ENCODE results near the gene TSFM. TPM values are rescaled to one million over a fixed set of nuclear protein-coding genes. Genes with fewer than 3 reads are reported as not detected.

Gene TSFM
- total and polyA plus RNA-seq, 9 of the 15 experiments (the other 6 are each of a cell fraction or from before 2014, with no cell fraction given), result 44.6 to 198 (median 60.2) TPM

GRCh38 chr12:57770734-57771133 lies 11.9 kb upstream of the TSFM start:
- Histone ChIP-seq H3K36me3 (ENCODE audit: control insufficient read depth, insufficient read depth, low read length) (peaks cover 40% of the 10 kb centered on the region), H3K79me2 (ENCODE audit: control insufficient read depth, insufficient read depth, low read length) (peaks cover 27% of the 10 kb centered on the region), H3K27ac (ENCODE audit: extremely low read depth, low read depth, low read length) (peak overlapping the region; percentile 93), H4K20me1 (replicated peaks; ENCODE audit: control insufficient read depth, insufficient read depth, low read length) (no peaks in the 10 kb centered on the region), H2AFZ (ENCODE audit: low read depth, low read length) (0 out of 2 replicates have a peak overlapping the region, but pooled peaks have one; percentile 98), H3K9ac (ENCODE audit: insufficient read depth in 1 of 2, low read depth in 2 of 2, low read length in 2 of 2) (peak overlapping the region; percentile 91 to 100; a peak in 3 of 4 replicates), H3K9me3 (replicated peaks; ENCODE audit: control insufficient read depth, insufficient read depth, low read depth, low read length) (no peaks in the 10 kb centered on the region), H3K27me3 (ENCODE audit: control insufficient read depth in 2 of 2, insufficient read depth in 2 of 2, low read length in 2 of 2) (no peaks in the 10 kb centered on the region), H3K4me3 (peak overlapping the region; percentile 71; the same call in 1 of the 2 replicates), H3K4me2 (ENCODE audit: insufficient read depth, low read length) (peak overlapping the region; percentile 99), H3K9me1 (ENCODE audit: control insufficient read depth, insufficient read depth, low read length) (no peaks in the 10 kb centered on the region), H3K4me1 (replicated peaks in 1 of 2; ENCODE audit: control insufficient read depth in 2 of 2, insufficient read depth in 2 of 2, low read length in 2 of 2) (peaks cover 23 to 40% of the 10 kb centered on the region in 2 experiments)
- CTCF ChIA-PET (ENCODE audit: low intra/inter-chr PET ratio), result no interaction called here
- WGBS (ENCODE audit: insufficient coverage, low coverage, missing lambda C conversion rate), result 32% methylated on average over 4 of the region's 4 CpGs
- FAIRE-seq (no peak), DNase-seq (ENCODE audit: extremely low read depth in 1 of 4, low spot score in 3 of 4) (no peak), ATAC-seq (no peak)
- no TSS peak for BruUV-seq (replicated peaks)
- POLR2A ChIA-PET, result interaction anchor here (0.6 to 1.0 kb wide), 4 partner anchors 9 to 32 kb away, joined by 3 to 4 read pairs (median 3); no protein-coding TSS in a partner anchor
- in situ Hi-C loops (cut with MboI) (no loop called here), intact Hi-C loops (cut with micrococcal nuclease) (no loop called here)
- TF ChIP-seq ZNF316 (IDR thresholded peaks at IDR 0.05) (peak; percentile 95), NR2C1 (IDR thresholded peaks at IDR 0.05) (0 out of 2 replicates have a peak, but pooled peaks have one; percentile 43), NR2C1 (tag; IDR thresholded peaks at IDR 0.05) (peak; percentile 58; the same call in 1 of the 2 replicates), TSHZ1 (CRISPR knock-in tag; IDR thresholded peaks at IDR 0.05) (no peak), E2F1 (CRISPR knock-in tag; IDR thresholded peaks at IDR 0.05) (no peak), MAFK (IDR thresholded peaks at IDR 0.05; ENCODE audit: low read length) (peak; percentile 83), ZNF507 (tag; conservative IDR thresholded peaks at IDR 0.05) (no peak), ZBTB17 (CRISPR knock-in tag; IDR thresholded peaks at IDR 0.05) (no peak), HMBOX1 (IDR thresholded peaks at IDR 0.05) (no peak), C11orf30 (IDR thresholded peaks at IDR 0.05; ENCODE audit: low read depth) (peak; percentile 94), KDM1A (IDR thresholded peaks at IDR 0.05) (no peak), MAFF (IDR thresholded peaks at IDR 0.05; ENCODE audit: low read length) (peak; percentile 81), MAFG (tag; conservative IDR thresholded peaks at IDR 0.05) (peak; percentile 84), HMG20A (CRISPR knock-in tag; conservative IDR thresholded peaks at IDR 0.05) (no peak), KDM4B (IDR thresholded peaks at IDR 0.05; ENCODE audit: borderline replicate concordance in 2 of 2, low read depth in 1 of 2) (no peak), CBFB (CRISPR knock-in tag; IDR thresholded peaks at IDR 0.05) (no peak)

Data from K562 (cell line).